ENCODE measurements around the gene HDAC3.

HDAC3 gene

DNA sequence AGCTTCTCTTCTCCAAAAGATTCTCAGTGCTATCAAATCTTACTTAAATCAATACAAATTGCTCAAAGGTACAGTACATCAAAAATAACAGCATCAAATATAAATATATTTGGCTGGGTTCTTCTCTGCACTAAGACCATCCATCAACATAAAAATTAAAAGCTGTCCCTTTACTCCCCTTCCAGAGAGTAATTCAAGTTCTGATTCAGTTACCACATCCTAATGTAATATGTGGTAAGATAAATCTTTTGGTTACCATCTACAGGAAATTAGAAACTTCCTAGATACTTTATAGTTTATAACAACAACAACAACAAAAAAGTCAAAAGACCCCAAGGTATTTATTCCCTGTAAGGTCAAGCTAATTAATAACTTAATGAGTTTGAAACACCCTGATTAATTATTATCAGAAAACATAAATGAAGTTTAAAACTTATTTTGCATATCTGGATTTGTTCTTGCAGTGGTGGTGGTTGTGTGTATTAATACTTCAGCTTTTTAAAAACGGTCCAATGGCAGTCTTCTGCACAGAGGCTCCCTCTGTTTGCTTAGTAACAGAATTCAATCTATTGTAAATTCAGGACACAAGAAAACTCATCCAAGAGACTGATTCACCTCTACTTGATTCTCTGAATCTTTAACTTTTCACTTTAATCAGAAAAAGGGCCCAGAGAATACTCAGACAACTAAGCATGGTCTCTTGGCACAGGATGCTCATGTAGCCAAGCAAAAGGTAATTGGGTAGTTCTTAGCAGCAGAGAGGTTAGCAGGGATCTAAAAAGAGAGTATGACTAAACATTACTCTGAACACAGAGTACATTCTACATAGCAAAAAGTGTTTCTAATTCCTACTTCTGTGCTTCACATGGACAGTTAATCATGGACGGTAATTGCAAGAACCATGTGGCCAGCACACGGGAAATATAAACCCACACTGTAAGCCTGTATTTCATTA lies 38.0 kb downstream of the HDAC3 start:
- DNase-seq = no peak

DNA sequence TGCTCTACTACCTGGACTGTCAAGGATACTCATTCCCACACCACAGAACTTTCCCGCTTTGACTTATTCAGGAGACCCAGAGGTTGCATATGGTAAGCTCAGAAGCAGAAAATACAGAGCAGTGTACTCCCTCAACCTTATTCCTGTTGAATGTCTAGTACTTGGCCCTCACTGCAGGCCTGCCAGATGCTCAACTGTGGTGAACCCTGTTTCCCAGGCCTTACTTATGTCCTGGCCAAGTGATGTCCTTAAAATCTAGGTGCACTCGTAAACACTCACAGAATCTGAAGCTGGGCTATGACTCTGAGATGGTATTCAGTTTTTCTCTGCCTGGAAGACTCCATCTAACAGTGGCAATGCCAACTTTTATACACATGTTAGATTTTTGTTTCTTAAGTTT lies 38.8 kb downstream of the HDAC3 start:
- no peak for DNase-seq

DNA sequence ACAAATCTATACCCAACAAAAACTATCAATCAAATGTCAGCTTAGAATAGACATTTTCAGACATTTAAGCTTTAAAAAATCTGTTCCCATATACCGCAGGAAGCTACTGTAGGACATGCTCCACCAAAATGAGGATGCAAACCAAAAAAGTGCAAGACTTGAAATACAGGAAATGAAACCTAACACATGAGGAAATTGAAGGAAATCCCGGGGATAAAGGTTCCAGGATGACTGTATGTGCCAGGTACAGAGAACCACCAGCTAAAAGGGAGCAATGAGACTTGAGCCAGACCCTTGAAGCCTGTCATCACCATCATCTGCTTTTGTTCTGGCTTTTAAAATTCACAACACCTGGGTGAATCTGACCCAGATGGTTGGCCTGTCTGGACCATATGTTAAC lies 39.3 kb downstream of the HDAC3 start:
- no peak for DNase-seq

DNA sequence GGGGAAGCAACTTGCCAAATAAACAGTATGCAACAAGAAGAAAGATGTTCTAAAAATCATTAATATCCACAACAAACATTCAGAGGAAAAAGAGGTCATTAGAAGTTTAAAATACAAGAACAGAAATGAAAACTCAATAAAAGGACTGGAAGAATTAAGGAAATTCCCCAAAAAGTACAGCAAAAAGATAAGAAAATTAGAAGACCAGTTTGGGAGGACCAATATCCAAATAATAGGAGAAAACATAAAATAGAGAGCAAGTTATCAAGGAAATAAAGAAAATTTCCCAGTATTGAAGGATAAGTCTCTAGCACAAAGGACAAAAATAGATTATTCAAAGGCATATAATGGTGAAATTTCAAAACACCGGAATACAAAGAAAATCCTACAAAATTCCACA lies 39.8 kb downstream of the HDAC3 start:
- DNase-seq = no peak

DNA sequence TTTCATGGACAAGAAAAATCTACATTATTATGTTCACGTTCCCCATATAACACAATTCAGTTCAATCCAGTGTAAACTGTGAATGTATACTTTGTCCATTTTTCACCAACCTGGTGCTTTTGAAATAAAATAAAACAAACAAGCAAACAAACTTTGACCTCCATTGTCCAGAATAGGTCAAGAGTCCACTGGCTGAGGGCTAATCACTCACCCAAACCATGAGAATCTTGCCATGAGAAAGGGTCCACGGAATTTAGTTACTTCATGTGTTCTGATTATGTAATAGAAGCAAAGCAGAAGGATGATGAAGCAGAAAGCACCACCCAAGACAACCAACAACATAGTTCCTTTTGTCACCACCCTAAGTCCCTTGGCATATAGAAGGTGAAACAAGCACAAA lies 46.5 kb downstream of the HDAC3 start:
- no peak for DNase-seq

DNA sequence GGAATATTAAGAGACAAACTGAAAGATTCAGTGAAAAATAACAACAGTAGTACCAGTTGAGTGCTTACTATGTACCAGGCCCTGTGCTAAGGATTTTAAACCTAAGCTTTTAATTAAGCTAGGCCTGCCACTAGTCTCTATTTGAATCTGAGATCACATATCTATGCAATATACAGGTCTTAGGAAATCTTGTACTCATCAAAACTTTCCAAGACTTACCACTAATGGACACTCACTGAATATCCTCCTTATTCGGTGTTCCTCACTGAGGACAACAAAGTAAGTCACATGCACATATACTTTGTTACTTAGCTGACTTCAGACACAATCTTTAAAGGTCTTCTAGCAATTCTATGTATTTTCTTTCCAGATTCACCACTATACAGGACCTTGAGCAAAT lies 50.4 kb downstream of the HDAC3 start:
- no peak for DNase-seq

DNA sequence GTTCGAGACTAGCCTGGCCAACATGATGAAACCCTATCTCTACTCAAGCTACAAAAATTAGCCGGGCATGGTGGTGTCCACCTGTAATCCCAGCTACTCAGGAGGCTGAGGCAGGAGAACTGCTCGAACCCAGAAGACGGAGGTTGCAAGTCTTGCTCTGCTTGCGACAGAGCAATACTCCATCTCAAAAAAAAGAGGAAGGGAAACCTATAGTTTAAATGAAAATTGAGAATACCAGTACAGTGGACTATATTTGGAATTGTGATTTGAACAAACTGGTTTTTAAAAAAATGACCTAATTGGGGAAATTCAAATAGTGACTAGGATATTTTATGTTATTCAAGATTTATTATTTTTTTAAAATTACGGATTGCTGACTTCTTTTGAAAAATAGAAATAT lies 51.1 kb downstream of the HDAC3 start:
- DNase-seq = no peak

DNA sequence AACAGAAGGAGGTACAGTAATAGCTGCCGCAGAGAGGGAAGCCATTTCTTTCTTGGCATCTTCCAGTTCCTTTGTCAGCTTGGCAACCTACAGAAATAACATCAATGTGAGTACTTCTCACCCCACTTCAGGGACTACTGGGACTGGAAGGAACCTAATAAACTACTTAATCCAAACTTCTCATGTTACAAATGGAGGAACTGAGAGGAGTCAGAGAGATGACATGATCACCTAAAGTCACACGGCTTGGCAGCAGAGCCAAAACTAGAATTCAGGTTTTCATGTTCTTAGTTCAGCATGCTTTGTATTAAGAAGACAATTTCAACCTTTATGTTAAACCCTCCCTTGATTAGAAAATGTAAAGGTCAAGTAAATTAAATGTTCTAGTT lies 62.5 kb downstream of the HDAC3 start:
- DNase-seq = no peak

DNA sequence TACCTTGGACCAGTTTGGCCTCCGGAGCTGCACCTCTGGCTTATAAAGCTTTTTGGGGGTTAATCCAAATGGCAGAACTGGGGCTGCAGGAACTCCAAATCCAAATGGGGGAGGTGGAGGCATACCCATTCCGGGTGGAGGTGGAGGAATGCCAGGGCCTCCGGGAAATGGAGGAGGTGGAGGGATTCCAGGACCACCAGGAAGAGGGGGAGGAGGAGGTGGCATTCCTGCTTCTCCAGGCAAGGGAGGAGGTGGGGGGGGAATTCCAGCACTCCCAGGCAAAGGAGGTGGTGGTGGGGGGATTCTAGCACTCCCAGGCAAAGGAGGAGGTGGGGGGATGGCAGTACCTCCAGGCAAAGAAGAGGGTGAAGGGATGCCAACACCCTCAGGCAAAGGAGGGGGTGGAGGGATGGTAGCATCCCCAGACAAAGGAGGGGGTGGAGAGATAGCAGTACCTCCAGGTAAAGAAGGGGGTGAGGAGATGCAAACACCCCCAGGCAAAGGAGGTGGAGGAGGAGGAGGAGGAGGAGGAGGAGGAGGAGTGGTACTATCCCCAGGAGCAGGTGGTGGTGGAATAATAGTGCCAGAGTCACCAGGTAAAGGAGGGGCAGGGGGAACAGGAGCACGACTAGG lies 63.0 kb downstream of the HDAC3 start:
- DNase-seq = no peak
